ENCODE measurements around the gene DENND5A. TPM values are rescaled to one million over a fixed set of nuclear protein-coding genes. Genes with fewer than 3 reads are reported as not detected.
"Not testable (repeated sequence)": the region's sequence is repeated elsewhere in the genome, so short reads cannot be mapped to it uniquely, and the experiment has no call there.

The DENND5A gene
- total RNA-seq, 3 donors from 2014 or later, result 63.5 to 124 (median 118) TPM

DNA sequence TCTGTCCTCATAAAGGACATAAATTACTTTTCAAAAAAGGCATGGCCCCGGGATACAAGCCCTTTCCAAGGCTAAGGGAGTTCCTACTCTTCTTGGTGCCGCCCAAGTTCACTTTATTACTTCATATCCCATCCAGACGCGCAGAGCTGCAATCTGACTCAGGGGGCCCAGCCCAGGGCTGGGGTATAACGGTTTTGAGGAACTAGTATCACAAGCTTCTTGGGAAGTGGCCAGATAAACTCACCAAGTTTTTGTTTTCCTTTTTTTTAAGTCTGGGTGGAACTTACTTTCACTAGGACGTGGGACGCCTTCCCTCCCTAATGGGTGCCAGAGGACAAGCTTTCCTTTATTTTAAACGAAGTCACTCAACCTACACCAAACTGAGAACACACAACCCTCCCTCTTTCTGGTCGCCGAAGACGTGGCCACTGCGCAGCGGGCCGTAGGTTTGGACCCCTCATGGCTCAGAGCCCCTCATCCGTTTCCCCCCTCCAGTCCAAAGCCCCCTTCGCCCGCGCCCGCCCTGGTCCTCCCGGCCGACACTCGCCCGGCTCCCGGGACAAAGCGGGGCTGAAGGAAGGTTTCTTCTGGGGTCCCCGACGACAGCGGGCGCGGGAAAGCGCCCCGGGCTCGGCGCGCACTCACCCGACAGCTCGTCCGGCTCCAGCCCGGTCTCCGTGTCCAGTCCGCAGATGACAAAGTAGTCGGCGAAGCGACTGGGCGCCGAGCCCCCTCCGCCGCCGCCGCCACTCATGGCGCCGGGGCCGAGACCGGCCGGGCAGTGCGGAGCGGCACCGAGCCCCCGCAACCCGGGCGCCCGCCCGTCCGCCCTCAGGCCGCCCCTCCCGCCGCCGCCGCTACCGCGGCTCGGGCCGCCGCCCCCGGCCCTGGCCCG is 587 bp downstream of the DENND5A start:
- TF ChIP-seq, protein P1, sequence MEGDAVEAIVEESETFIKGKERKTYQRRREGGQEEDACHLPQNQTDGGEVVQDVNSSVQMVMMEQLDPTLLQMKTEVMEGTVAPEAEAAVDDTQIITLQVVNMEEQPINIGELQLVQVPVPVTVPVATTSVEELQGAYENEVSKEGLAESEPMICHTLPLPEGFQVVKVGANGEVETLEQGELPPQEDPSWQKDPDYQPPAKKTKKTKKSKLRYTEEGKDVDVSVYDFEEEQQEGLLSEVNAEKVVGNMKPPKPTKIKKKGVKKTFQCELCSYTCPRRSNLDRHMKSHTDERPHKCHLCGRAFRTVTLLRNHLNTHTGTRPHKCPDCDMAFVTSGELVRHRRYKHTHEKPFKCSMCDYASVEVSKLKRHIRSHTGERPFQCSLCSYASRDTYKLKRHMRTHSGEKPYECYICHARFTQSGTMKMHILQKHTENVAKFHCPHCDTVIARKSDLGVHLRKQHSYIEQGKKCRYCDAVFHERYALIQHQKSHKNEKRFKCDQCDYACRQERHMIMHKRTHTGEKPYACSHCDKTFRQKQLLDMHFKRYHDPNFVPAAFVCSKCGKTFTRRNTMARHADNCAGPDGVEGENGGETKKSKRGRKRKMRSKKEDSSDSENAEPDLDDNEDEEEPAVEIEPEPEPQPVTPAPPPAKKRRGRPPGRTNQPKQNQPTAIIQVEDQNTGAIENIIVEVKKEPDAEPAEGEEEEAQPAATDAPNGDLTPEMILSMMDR (IDR thresholded peaks at IDR 0.05), result no peak
- peak; percentile 22 for TF ChIP-seq POLR2A (IDR thresholded peaks at IDR 0.05)
- peak in 2 of 3 donors; percentile 40 to 64 for TF ChIP-seq POLR2AphosphoS5 (IDR thresholded peaks at IDR 0.05)
- peak in 1 of 2 donors; percentile 43 for DNase-seq (ENCODE audit: low spot score in 2 of 2)
- Histone ChIP-seq H3K36me3 (no peaks in the 10 kb centered on the region), H3K27ac (peak overlapping the region; percentile 94 to 96), H3K4me1 (no peaks in the 10 kb centered on the region), H3K27me3 (no peaks in the 10 kb centered on the region), H3K4me3 (peak overlapping the region; percentile 76 to 93 (median 89)), H3K9me3 (no peaks in the 10 kb centered on the region)
- intact Hi-C loops (cut with DNase I; ENCODE audit: low total_unique reads), result no loop called here

DNA sequence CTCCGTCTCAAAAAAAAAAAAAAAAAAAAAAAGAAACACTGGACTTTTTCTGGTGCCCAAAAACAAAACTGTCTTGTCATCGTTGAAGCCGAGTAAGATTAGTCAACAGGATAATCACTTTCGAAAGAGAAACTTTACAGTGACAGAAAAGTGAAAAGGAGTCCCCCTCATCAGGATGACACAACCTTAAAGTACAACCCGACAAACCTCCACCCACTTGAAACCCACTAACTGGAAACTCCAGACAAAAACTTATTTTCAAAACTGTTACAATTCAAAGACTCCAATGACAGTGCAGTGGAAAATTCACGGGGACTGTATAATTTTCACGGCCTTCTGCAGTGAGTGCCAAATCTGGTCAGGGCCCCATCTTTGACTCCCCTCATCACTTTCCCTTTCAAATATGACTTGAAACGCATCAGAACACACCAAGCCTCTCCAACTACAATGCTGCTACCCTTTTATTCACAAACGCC is 1.3 kb downstream of the DENND5A start:
- no peaks in the 10 kb centered on the region for H3K4me1 ChIP-seq
- no peaks in the 10 kb centered on the region for H3K36me3 ChIP-seq
- H3K27me3 ChIP-seq, result no peaks in the 10 kb centered on the region
- intact Hi-C loops (cut with DNase I; ENCODE audit: low total_unique reads), result no loop called here
- TF ChIP-seq, protein P1 (IDR thresholded peaks at IDR 0.05), result no peak
- TF ChIP-seq POLR2A (IDR thresholded peaks at IDR 0.05) (no peak), POLR2AphosphoS5 (IDR thresholded peaks at IDR 0.05) (no peak)
- no peak for DNase-seq (ENCODE audit: low spot score in 2 of 2)
- peak overlapping the region; percentile 94 to 96 for H3K27ac ChIP-seq
- peak overlapping the region; percentile 76 to 93 (median 89) for H3K4me3 ChIP-seq
- no peaks in the 10 kb centered on the region for H3K9me3 ChIP-seq

DNA sequence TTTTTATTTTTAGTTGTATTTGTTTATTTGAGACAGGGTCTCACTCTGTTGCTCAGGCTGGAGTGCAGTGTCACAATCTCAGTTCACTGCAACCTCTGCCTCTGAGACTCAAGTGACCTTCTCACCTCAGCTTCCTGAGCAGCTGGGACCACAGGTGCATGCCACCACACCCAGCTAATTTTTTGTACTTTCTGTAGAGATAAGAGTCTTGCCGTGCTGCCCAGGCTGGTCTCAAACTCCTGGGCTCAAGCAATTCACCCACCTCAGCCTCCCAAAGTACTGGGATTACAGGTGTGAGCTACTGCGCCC is 4.4 kb downstream of the DENND5A start:
- intact Hi-C loops (cut with DNase I; ENCODE audit: low total_unique reads); H3K27me3 ChIP-seq; H3K4me1 ChIP-seq; H3K27ac ChIP-seq; DNase-seq (ENCODE audit: low spot score in 2 of 2); H3K9me3 ChIP-seq; H3K4me3 ChIP-seq; H3K36me3 ChIP-seq: not testable (repeated sequence)

DNA sequence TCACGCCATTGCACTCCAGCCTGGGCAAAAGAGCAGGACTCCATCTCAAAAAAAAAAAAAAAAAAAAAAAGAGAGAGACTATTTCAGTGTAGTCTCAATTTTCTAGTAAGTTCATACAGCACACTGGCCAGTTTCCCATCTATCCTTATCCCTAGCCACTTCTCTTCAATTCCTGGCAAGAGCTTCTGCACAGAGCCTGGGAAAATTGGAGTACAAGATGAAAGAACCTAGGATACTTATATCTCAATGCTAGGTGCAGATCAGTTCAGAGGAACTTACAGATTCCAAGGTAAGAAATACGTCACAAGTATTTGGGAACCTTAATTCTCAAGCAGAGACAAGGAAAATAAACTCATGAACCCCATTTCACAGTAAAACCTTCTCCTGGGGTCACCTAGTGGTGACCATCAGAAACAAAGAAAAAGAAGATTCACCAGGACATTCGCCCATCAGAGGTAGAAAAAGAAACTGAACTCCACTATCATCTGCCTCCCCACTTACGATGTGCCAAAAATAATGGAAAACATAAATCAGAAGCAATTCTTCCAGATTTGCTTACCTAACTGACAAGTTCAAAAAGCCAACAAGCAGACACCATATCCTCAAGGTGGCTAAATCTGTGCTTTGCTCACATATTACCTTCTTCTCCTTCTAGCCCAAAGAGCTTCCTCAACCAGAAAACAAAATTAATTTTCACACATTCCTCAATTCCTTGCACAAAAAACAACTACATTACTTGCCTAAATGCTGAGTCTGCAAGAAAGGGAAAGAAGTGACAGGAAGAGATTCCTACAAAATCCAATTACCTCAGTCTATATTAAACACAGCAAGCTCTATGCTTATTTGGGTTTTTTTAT is 4.9 kb downstream of the DENND5A start:
- no peaks in the 10 kb centered on the region for H3K9me3 ChIP-seq
- no peak overlapping the region for H3K4me3 ChIP-seq
- no peaks in the 10 kb centered on the region for H3K4me1 ChIP-seq
- intact Hi-C loops (cut with DNase I; ENCODE audit: low total_unique reads), result no loop called here
- no peaks in the 10 kb centered on the region for H3K27me3 ChIP-seq
- H3K36me3 ChIP-seq, result no peaks in the 10 kb centered on the region
- TF ChIP-seq POLR2A (IDR thresholded peaks at IDR 0.05), result no peak
- no peak for TF ChIP-seq POLR2AphosphoS5 (IDR thresholded peaks at IDR 0.05)
- TF ChIP-seq, protein P1 (IDR thresholded peaks at IDR 0.05), result no peak
- no peak for DNase-seq (ENCODE audit: low spot score in 2 of 2)
- no peak overlapping the region for H3K27ac ChIP-seq

DNA sequence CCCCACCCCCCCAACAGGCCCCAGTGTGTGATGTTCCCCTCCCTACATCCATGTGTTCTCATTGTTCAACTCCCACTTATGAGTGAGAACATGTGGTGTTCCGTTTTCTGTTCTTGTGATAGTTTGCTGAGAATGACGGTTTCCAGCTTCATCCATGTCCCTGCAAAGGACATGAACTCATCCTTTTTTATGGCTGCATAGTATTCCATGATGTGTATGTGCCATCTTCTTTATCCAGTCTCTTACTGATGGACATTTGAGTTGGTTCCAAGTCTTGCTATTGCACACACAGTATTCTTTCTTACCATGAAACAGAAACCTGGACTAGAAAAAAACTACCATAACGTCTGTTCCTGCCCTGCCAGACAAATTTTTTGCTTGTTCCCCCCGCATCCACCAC is 6.9 kb downstream of the DENND5A start:
- DNase-seq (ENCODE audit: low spot score in 2 of 2); H3K4me3 ChIP-seq; H3K27me3 ChIP-seq; intact Hi-C loops (cut with DNase I; ENCODE audit: low total_unique reads); H3K9me3 ChIP-seq; H3K36me3 ChIP-seq; H3K4me1 ChIP-seq; H3K27ac ChIP-seq: not testable (repeated sequence)

DNA sequence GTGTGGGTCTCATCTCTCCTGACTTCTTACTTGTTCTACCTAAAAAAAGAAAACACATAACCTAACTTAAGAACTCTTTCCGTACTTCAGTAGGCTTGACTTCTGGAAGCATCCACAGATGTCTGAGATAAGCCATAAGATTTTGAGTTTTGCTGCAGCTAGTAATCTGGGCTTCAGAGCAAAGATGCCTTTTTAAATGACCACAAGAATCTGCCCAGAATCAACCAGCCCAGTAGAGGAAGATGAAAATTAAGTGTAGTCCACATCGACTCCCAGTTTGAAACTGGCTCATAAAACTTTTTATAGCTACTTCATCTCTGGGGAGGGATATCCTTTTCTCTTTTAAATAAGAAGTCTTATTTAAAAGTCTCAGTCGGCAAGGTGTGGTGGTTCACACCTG is 10.7 kb downstream of the DENND5A start:
- no peak for DNase-seq (ENCODE audit: low spot score in 2 of 2)
- H3K27me3 ChIP-seq, result no peaks in the 10 kb centered on the region
- H3K4me3 ChIP-seq, result no peak overlapping the region
- H3K36me3 ChIP-seq, result no peaks in the 10 kb centered on the region
- no peak for TF ChIP-seq POLR2AphosphoS5 (IDR thresholded peaks at IDR 0.05)
- TF ChIP-seq POLR2A (IDR thresholded peaks at IDR 0.05), result no peak
- TF ChIP-seq, protein P1 (IDR thresholded peaks at IDR 0.05), result no peak
- H3K27ac ChIP-seq, result no peak overlapping the region
- H3K9me3 ChIP-seq, result no peaks in the 10 kb centered on the region
- H3K4me1 ChIP-seq, result no peaks in the 10 kb centered on the region
- intact Hi-C loops (cut with DNase I; ENCODE audit: low total_unique reads), result loop anchor here (5.0 kb wide), 1 partner anchor 982 kb away; no protein-coding TSS in a partner anchor
